Spleen (tissue), 7 donors: Measurements from ENCODE around the gene LSM14B.

Source experiments
- CTCF ChIP-seq, 11 experiments: fragments of 200-600 bp in 7 of 11; fragments of 450-650 bp in 4 of 11; sonication (generic) in 4 of 11; IDR thresholded peaks in 8 of 11; conservative IDR thresholded peaks in 3 of 11; 1 replicate in 7 of 11; 2 replicates in 4 of 11; pipeline versions ENCODE4 v1.4.0 to v1.8.0; 2016 to 2021; ENCODE audit warnings: antibody characterized with exemption in 11 of 11, inconsistent platforms in 4 of 11, mild to moderate bottlenecking in 1 of 11
- POLR2A ChIP-seq, 3 donors: fragments of 450-650 bp; IDR thresholded peaks; one replicate each; pipeline ENCODE4 v1.5.1; 2017; ENCODE audit warnings: antibody characterized with exemption in 3 of 3, mild to moderate bottlenecking in 1 of 3
- donor health status: DM: no; HTN: no; CAD: no; lungs with moderate emphysema.
- donor health status: DM: no; HTN: no; CAD: no.
- donor health status: DM: no; HTN: no; CAD: no.

DNA sequence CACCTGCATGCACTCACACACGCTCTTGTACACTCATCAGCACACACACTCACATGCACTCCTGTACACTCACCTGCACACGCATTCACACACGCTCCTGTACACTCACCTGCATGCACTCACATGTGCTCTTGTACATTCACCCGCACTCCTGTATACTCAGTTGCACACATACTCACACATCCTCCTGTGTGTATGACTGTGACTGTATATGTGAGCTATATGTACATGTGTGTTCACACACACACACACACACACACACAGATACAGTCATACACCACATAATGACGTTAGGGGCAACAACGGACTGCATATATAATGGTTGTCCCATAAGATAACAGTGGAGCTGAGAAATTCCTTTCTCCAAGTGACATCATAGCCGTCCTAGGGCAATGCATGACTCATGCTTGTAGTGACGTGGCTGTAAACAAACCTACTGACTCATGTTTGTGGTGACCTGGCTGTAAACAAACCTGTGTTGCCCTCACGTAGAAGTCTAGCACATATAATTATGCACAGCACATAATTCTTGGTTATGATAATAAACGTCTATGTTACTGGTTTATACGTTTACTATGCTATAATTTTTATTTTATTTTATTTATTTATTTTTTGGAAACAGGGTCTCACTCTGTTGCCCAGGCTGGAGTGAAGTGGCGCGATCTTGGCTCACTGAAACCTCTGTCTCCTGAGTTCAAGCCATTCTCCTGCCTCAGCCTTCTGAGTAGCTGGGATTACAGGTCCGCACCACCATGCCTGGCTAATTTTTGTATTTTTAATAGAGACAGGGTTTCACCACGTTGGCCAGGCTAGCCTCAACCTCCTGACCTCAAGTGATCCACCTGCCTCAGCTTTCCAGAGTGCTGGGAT is 33.8 kb upstream of the LSM14B start:
- TF ChIP-seq CTCF (IDR thresholded peaks at IDR 0.05 in 8 of 11, conservative IDR thresholded peaks at IDR 0.05 in 3 of 11) (no peak), POLR2A (IDR thresholded peaks at IDR 0.05) (no peak)
